ENCODE results near the gene ISY1.

DNA sequence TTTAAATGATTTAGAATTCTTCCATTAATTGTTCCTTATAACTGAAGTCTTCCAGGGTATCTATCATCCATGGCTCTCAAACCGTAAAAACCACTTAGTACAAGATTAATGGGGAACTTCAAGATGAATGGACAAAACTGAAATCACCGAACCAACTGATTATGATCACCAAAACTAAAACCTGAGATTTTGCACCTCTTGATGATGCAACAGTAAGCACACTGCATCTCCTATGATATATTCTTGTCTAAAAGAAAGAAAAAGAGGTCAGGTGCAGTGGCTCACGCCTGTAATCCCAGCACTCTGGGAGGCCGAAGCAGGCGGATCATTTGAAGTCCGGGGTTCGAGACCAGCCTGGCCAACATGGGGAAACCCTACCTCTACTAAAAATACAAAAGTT, 3.6 kb upstream of the ISY1 start:
- TF ChIP-seq, protein P1, sequence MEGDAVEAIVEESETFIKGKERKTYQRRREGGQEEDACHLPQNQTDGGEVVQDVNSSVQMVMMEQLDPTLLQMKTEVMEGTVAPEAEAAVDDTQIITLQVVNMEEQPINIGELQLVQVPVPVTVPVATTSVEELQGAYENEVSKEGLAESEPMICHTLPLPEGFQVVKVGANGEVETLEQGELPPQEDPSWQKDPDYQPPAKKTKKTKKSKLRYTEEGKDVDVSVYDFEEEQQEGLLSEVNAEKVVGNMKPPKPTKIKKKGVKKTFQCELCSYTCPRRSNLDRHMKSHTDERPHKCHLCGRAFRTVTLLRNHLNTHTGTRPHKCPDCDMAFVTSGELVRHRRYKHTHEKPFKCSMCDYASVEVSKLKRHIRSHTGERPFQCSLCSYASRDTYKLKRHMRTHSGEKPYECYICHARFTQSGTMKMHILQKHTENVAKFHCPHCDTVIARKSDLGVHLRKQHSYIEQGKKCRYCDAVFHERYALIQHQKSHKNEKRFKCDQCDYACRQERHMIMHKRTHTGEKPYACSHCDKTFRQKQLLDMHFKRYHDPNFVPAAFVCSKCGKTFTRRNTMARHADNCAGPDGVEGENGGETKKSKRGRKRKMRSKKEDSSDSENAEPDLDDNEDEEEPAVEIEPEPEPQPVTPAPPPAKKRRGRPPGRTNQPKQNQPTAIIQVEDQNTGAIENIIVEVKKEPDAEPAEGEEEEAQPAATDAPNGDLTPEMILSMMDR (IDR thresholded peaks at IDR 0.05), result no peak
- no peak for TF ChIP-seq POLR2A (IDR thresholded peaks at IDR 0.05)
